HepG2 (cell line): ENCODE measurements around the gene MEG3. TPM values are rescaled to one million over a fixed set of nuclear protein-coding genes. Genes with fewer than 3 reads are reported as not detected.

ENCODE experiments used
- CCDC6 ChIP-seq: sonication (generic); formaldehyde crosslinking; IDR thresholded peaks from 2 replicates; pipeline ENCODE4 v1.8.1; 2022; ENCODE audit warnings: mild to moderate bottlenecking, missing genetic modification reagents, moderate library complexity
- FOSL2 ChIP-seq: sonication (generic); formaldehyde crosslinking; IDR thresholded peaks from 2 replicates; pipeline ENCODE4 v1.4.0; 2020; ENCODE audit warnings: missing genetic modification reagents
- GFI1 ChIP-seq: sonication (generic); formaldehyde crosslinking; IDR thresholded peaks from 2 replicates; pipeline ENCODE4 v1.5.0; 2020; ENCODE audit warnings: missing genetic modification reagents, mild to moderate bottlenecking, borderline replicate concordance
- HNF4A ChIP-seq: sonication (generic); formaldehyde crosslinking; IDR thresholded peaks from 2 replicates; pipeline ENCODE4 v1.4.0; 2020; ENCODE audit warnings: missing genetic modification reagents
- IRX3 ChIP-seq: sonication (generic); formaldehyde crosslinking; IDR thresholded peaks from 2 replicates; pipeline ENCODE4 v1.8.1; 2023; ENCODE audit warnings: mild to moderate bottlenecking, low read depth, missing genetic modification reagents, borderline replicate concordance
- MEF2D ChIP-seq: sonication (generic); formaldehyde crosslinking; IDR thresholded peaks from 2 replicates; pipeline ENCODE4 v1.5.1; 2020; ENCODE audit warnings: mild to moderate bottlenecking, missing genetic modification reagents
- MTA1 ChIP-seq: sonication (generic); formaldehyde crosslinking; IDR thresholded peaks from 2 replicates; pipeline ENCODE4 v1.4.0; 2020; ENCODE audit warnings: missing genetic modification reagents, mild to moderate bottlenecking, borderline replicate concordance
- NCOR1 ChIP-seq: fragments of 200-600 bp; sonication (generic); IDR thresholded peaks from 2 replicates; pipeline ENCODE4 v1.7.0; 2017; ENCODE audit warnings: antibody characterized with exemption, low read length, borderline replicate concordance
- PAX8 ChIP-seq: sonication (generic); formaldehyde crosslinking; IDR thresholded peaks from 2 replicates; pipeline ENCODE4 v1.8.0; 2022; ENCODE audit warnings: mild to moderate bottlenecking, missing genetic modification reagents, borderline replicate concordance
- SOX5 ChIP-seq: IDR thresholded peaks from 2 replicates; pipeline ENCODE4 v1.6.1; 2016; ENCODE audit warnings: borderline replicate concordance
- TEAD2 ChIP-seq: sonication (generic); formaldehyde crosslinking; IDR thresholded peaks from 2 replicates; pipeline ENCODE4 v1.9.0; 2021; ENCODE audit warnings: missing genetic modification reagents
- ZBTB1 ChIP-seq: sonication (generic); formaldehyde crosslinking; IDR thresholded peaks from 2 replicates; pipeline ENCODE4 v1.4.0; 2020; ENCODE audit warnings: missing genetic modification reagents, borderline replicate concordance
- ZNF136 ChIP-seq: sonication (generic); formaldehyde crosslinking; IDR thresholded peaks from 2 replicates; pipeline ENCODE4 v1.8.1; 2022; ENCODE audit warnings: low read depth, mild to moderate bottlenecking, moderate library complexity, missing genetic modification reagents
- ZNF143 ChIP-seq: sonication (generic); formaldehyde crosslinking; IDR thresholded peaks from 2 replicates; pipeline ENCODE4 v1.4.0; 2020; ENCODE audit warnings: missing genetic modification reagents
- ZNF207 ChIP-seq: fragments of 450-650 bp; IDR thresholded peaks from 2 replicates; pipeline ENCODE4 v1.6.1; 2016; ENCODE audit warnings: antibody characterized with exemption, borderline replicate concordance
- ZNF230 ChIP-seq: sonication (generic); formaldehyde crosslinking; IDR thresholded peaks from 2 replicates; pipeline ENCODE4 v1.4.0; 2020; ENCODE audit warnings: mild to moderate bottlenecking, missing genetic modification reagents
- ZNF333 ChIP-seq: sonication (generic); formaldehyde crosslinking; IDR thresholded peaks from 2 replicates; pipeline ENCODE4 v1.4.0; 2020; ENCODE audit warnings: mild to moderate bottlenecking, missing genetic modification reagents, borderline replicate concordance
- ZNF33A ChIP-seq: sonication (generic); formaldehyde crosslinking; IDR thresholded peaks from 2 replicates; pipeline ENCODE4 v1.5.1; 2020; ENCODE audit warnings: missing genetic modification reagents, mild to moderate bottlenecking, moderate library complexity, borderline replicate concordance
- ZNF441 ChIP-seq: sonication (generic); formaldehyde crosslinking; IDR thresholded peaks from 2 replicates; pipeline ENCODE4 v1.7.0; 2021; ENCODE audit warnings: missing genetic modification reagents, borderline replicate concordance
- ZNF580 ChIP-seq: IDR thresholded peaks from 2 replicates; pipeline ENCODE4 v1.6.1; 2016; ENCODE audit warnings: low read depth, borderline replicate concordance
- ZNF772 ChIP-seq: sonication (generic); formaldehyde crosslinking; IDR thresholded peaks from 2 replicates; pipeline ENCODE4 v1.5.0; 2020; ENCODE audit warnings: mild to moderate bottlenecking, missing genetic modification reagents
- polyA plus RNA-seq, 8 experiments: library from polyadenylated mRNA; depleted of rRNA in 3 of 8; stranded (reverse) in 7 of 8; unstranded in 1 of 8; fragments of >200 nt; fragmentation: Illumina TruSeq in 4 of 8; extraction: Trizol in 4 of 8; gene quantifications; 2 replicates each; pipeline versions ENCODE4 v1.2.1 to v1.2.3, GENCODE V29; 2011 to 2016; ENCODE audit warnings: low read depth in 4 of 8, missing spikeins in 1 of 8, mixed read lengths in 1 of 8; ENCODE audit not compliant: insufficient read depth in 1 of 8
- total RNA-seq, 5 experiments: library from RNA; depleted of rRNA; stranded (reverse); fragments of >200 nt; fragmentation: Illumina TruSeq; extraction: Trizol; gene quantifications; 2 replicates each; pipeline ENCODE4 v1.2.3, GENCODE V29; 2016; ENCODE audit warnings: low read depth in 1 of 5
- TF ChIP-seq, protein P1 (sequence below): conservative IDR thresholded peaks from 2 replicates; pipeline ENCODE4 v1.6.1; 2018; ENCODE audit warnings: missing genetic modification reagents
- TF ChIP-seq, protein P2 (sequence below): sonication (generic); formaldehyde crosslinking; IDR thresholded peaks from 2 replicates; pipeline ENCODE4 v1.5.0; 2020; ENCODE audit warnings: mild to moderate bottlenecking, missing genetic modification reagents, borderline replicate concordance
- TF ChIP-seq, protein P3 (sequence below): IDR thresholded peaks from 2 replicates; pipeline ENCODE4 v1.6.1; 2012; ENCODE audit warnings: inconsistent platforms

MEG3 gene
- total and polyA plus RNA-seq, 2 of the 13 experiments (the other 11 are each of a cell fraction or from before 2014, with no cell fraction given) = 0.17 TPM; not detected in 1

GRCh38 chr14:100816950-100817901 is 8.7 kb upstream of the MEG3 start (continued):
- TF ChIP-seq, protein P1, sequence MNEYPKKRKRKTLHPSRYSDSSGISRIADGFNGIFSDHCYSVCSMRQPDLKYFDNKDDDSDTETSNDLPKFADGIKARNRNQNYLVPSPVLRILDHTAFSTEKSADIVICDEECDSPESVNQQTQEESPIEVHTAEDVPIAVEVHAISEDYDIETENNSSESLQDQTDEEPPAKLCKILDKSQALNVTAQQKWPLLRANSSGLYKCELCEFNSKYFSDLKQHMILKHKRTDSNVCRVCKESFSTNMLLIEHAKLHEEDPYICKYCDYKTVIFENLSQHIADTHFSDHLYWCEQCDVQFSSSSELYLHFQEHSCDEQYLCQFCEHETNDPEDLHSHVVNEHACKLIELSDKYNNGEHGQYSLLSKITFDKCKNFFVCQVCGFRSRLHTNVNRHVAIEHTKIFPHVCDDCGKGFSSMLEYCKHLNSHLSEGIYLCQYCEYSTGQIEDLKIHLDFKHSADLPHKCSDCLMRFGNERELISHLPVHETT (CRISPR knock-in tag) = peak; percentile 68; the same call in 1 of the 2 replicates
- TF ChIP-seq, protein P2, sequence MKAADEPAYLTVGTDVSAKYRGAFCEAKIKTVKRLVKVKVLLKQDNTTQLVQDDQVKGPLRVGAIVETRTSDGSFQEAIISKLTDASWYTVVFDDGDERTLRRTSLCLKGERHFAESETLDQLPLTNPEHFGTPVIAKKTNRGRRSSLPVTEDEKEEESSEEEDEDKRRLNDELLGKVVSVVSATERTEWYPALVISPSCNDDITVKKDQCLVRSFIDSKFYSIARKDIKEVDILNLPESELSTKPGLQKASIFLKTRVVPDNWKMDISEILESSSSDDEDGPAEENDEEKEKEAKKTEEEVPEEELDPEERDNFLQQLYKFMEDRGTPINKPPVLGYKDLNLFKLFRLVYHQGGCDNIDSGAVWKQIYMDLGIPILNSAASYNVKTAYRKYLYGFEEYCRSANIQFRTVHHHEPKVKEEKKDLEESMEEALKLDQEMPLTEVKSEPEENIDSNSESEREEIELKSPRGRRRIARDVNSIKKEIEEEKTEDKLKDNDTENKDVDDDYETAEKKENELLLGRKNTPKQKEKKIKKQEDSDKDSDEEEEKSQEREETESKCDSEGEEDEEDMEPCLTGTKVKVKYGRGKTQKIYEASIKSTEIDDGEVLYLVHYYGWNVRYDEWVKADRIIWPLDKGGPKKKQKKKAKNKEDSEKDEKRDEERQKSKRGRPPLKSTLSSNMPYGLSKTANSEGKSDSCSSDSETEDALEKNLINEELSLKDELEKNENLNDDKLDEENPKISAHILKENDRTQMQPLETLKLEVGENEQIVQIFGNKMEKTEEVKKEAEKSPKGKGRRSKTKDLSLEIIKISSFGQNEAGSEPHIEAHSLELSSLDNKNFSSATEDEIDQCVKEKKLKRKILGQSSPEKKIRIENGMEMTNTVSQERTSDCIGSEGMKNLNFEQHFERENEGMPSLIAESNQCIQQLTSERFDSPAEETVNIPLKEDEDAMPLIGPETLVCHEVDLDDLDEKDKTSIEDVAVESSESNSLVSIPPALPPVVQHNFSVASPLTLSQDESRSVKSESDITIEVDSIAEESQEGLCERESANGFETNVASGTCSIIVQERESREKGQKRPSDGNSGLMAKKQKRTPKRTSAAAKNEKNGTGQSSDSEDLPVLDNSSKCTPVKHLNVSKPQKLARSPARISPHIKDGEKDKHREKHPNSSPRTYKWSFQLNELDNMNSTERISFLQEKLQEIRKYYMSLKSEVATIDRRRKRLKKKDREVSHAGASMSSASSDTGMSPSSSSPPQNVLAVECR (CRISPR knock-in tag) = peak; percentile 49; the same call in 1 of the 2 replicates
- TF ChIP-seq ZNF333 (CRISPR knock-in tag) (no peak; the same call in 1 of the 2 replicates), ZNF441 (CRISPR knock-in tag) (peak; percentile 76; the same call in 1 of the 2 replicates), ZNF230 (peak; percentile 61; the same call in 1 of the 2 replicates), TEAD2 (CRISPR knock-in tag) (no peak), FOSL2 (peak; percentile 90), NCOR1 (peak; percentile 96; the same call in 1 of the 2 replicates), ZNF143 (CRISPR knock-in tag) (peak; percentile 66), ZNF580 (CRISPR knock-in tag) (peak; percentile 79; the same call in 1 of the 2 replicates), MEF2D (peak; percentile 85), CCDC6 (CRISPR knock-in tag) (peak; percentile 97), SOX5 (peak; percentile 86), ZNF33A (CRISPR knock-in tag) (no peak), PAX8 (no peak), ZNF772 (CRISPR knock-in tag) (peak; percentile 75), HNF4A (CRISPR knock-in tag) (peak; percentile 99), ZNF207 (no peak), MTA1 (CRISPR knock-in tag) (peak; percentile 98), ZBTB1 (no peak), ZNF136 (CRISPR knock-in tag) (0 out of 2 replicates have a peak, but pooled peaks have one; percentile 62), GFI1 (CRISPR knock-in tag) (peak; percentile 88), IRX3 (0 out of 2 replicates have a peak, but pooled peaks have one; percentile 14)
- TF ChIP-seq, protein P3, sequence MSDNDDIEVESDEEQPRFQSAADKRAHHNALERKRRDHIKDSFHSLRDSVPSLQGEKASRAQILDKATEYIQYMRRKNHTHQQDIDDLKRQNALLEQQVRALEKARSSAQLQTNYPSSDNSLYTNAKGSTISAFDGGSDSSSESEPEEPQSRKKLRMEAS = peak; percentile 91
